NB4 (cell line): ENCODE data around the gene BID.
"Not testable (repeated sequence)": the region's sequence is repeated elsewhere in the genome, so short reads cannot be mapped to it uniquely, and the experiment has no call there.

ENCODE experiments used
- DNase-seq: peaks from one replicate; pipeline ENCODE4 v3.0.0; 2010; ENCODE audit warnings: low read depth
- H3K4me3 ChIP-seq: one replicate; pipeline ENCODE4 v1.5.1; 2011; ENCODE audit warnings: mild to moderate bottlenecking, low read depth, low read length, moderate library complexity
- MYC ChIP-seq: IDR thresholded peaks from 2 replicates; pipeline ENCODE4 v1.6.1; 2011; ENCODE audit warnings: low read depth, low read length
- POLR2A ChIP-seq: IDR thresholded peaks from 2 replicates; pipeline ENCODE4 v1.6.1; 2011; ENCODE audit warnings: mild to moderate bottlenecking; ENCODE audit not compliant: insufficient read length; ENCODE audit errors: extremely low read depth
- TF ChIP-seq, protein P1 (sequence below): IDR thresholded peaks from one replicate; pipeline ENCODE4 v1.5.1; 2012; ENCODE audit warnings: low read depth, low read length
- TF ChIP-seq, protein P2 (sequence below): IDR thresholded peaks from 2 replicates; pipeline ENCODE4 v1.6.1; 2011; ENCODE audit warnings: low read depth, low read length

BID gene

DNA sequence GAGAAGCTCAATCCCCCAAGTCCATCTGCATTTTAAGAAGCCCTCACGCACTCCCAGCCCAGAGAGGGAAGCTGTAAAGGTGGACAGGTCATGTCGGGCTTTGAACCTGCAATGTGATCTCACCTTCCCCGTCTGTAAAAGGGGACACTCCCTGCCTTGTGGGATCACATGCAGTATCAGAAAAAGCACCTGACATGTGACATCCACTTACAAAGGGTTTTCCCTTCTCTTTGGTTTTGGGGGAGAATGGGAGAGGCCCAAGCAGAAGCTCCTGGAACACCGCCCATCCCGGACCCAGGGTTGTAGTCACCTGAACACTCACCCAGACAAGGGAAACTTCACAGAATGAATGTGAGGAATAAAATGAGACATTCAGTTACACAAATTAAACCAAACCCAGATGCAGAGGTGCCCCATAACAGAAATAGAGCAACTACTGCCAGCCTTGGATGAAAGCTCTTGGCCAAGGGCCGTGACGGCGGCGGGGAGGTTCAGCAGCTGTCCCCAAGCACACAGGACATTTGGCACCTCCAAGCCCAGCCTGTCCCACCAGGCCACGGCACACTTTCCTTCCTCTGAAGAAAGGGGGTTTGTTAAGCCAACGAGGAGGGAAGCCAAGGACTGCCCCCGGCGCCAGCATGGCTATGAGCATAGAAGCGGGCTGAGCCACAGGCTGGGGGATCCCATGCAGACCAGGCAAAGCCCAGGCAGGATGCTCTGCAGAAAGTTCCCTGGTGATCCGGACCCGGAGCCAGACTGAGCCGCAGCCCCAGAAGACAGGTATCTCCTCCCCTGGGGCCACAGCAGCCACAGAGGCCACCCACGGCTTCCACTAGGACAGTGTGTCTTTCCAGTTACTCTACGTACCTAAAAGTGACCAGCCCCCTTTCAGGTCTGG lies 3.8 kb downstream of the BID start:
- TF ChIP-seq, protein P1, sequence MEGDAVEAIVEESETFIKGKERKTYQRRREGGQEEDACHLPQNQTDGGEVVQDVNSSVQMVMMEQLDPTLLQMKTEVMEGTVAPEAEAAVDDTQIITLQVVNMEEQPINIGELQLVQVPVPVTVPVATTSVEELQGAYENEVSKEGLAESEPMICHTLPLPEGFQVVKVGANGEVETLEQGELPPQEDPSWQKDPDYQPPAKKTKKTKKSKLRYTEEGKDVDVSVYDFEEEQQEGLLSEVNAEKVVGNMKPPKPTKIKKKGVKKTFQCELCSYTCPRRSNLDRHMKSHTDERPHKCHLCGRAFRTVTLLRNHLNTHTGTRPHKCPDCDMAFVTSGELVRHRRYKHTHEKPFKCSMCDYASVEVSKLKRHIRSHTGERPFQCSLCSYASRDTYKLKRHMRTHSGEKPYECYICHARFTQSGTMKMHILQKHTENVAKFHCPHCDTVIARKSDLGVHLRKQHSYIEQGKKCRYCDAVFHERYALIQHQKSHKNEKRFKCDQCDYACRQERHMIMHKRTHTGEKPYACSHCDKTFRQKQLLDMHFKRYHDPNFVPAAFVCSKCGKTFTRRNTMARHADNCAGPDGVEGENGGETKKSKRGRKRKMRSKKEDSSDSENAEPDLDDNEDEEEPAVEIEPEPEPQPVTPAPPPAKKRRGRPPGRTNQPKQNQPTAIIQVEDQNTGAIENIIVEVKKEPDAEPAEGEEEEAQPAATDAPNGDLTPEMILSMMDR: no peak
- no peak for DNase-seq
- H3K4me3 ChIP-seq: no peak overlapping the region

DNA sequence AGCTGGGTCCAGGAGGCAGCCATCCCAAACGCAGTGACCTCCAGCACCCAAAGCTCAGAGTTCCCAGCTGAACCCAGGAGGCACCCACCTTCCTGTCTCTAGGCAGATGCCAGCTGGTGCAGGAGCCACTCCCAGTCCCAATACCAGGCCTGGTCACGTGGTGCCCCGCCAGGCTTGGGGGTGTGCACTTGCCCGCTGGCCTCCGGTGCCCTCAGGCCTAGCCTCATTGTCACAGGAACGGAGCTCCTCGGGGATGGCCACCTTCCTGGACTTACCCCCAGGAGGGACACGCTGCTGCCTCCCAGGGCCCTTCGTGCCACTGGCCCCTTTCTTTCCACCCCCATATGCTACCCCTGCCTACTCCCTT lies 4.6 kb downstream of the BID start:
- TF ChIP-seq, protein P2, sequence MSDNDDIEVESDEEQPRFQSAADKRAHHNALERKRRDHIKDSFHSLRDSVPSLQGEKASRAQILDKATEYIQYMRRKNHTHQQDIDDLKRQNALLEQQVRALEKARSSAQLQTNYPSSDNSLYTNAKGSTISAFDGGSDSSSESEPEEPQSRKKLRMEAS: no peak
- TF ChIP-seq POLR2A: no peak
- TF ChIP-seq, protein P1: no peak
- no peak for TF ChIP-seq MYC
- DNase-seq: no peak
- no peak overlapping the region for H3K4me3 ChIP-seq

DNA sequence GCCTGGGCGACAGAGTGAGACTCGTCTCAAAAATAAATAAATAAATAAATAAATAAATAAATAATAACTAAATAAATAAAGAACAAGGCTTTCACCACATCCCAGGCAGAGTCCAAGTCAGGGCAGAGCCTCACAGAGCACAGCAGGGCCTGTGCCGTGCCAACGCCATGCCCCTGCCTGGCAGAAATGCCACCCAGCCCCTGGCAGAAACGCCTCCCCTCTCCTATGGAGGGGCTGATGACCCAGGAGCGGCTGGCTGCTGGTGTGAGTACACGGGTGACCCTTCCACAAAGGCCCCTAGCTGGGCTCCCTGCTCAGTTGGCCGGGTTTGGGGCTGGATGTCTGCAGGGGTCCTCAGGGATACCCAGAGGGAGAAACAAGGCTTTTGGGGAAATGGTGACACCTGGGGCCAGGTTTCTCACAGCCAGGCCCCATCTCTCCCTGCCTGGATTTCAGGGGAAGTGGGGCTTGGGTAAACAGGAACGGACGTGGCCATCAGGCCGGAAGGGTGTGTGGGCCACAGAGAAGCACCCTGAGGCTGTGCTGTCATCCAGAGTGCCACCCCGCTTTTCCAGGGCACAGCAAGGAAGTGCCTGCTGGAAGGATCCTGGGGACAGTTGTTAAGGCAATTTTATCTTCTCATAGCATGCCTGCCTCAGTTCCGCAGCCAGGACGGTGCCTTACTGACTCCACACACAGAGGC lies 5.1 kb downstream of the BID start:
- no peak for DNase-seq
- TF ChIP-seq, protein P1: no peak
- no peak for TF ChIP-seq MYC
- no peak for TF ChIP-seq POLR2A
- TF ChIP-seq, protein P2: no peak
- no peak overlapping the region for H3K4me3 ChIP-seq

DNA sequence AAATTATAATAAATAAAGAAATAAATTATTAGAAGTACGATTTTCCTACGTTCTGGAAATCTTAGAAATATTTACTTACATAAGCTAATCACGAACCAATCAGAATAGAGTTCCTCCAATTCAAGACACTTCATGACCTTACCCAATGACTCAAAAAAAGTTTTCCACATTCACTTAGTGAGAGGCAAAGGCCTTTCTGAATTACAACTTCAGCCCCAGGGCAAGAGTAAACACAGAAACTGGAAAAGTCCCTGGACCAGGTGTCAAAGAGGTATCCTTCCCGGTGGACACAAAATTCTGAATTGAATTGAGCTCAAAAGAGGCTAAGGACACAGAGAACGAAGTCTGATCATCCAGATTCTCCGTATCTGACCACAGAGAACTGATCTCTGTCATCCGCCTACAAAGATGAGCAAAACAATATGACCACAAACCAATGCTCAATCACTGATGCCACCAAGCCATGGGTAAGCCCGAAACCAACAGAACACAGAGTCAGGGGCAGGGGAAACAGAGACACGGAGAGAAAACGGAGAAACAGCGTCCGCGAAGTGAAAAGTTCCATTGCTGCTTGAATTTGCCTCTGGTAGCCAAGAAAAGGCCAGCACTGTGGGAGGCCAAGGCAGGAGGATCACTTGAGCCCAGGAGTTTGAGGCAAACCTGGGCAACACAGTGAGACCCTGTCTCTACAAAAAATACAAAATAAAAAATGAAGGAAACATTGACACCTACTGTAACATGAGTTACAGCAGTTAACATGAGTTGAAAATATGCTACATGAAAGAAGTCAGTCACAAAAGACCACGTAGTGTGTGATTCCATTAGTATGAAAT lies 6.8 kb downstream of the BID start:
- no peak for TF ChIP-seq MYC
- TF ChIP-seq, protein P2: no peak
- TF ChIP-seq POLR2A: no peak
- TF ChIP-seq, protein P1: no peak
- H3K4me3 ChIP-seq: no peak overlapping the region

DNA sequence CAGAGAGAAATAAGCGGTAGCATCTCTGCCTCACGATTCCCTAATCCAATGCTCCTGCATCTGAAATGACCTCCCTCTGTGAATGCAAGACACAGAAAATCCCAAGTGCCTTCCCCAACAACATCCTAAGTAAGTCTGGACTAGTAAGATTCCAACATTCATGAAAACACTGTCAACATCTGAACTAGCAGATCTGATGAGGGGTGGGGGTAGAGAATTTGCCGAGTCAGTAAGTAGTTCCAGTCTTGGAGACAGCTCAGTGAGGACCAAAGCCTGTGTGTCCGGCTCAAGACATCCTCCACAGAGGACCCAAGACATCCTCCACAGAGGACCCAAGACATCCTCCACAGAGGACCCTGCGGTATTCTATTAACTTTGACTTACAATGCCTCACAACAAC lies 9.4 kb downstream of the BID start:
- DNase-seq, H3K4me3 ChIP-seq: not testable (repeated sequence)

More for the DNA sequence above, 6.8 kb downstream of the BID start:
- DNase-seq: no peak

DNA sequence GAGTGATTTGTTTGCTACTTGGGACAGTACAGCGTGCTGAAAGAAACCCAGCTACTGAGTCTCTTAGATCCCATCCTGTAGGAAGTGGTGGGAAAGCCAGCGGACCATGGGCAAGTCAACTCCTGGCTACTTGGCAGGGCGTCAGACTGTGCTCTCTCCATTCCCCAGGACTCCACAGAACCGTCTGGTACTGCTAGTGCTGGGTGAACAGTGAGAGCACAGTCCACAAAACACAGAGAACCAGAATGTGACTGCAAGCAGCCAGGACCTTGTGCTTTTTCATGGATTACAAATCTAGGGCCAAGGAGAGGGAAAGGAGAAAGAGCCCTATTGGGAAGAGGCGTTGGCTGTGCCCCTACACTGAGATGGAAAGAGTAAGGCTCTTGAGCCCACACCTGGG lies 10.2 kb downstream of the BID start:
- DNase-seq: no peak
- no peak for TF ChIP-seq MYC
- TF ChIP-seq POLR2A: no peak
- TF ChIP-seq, protein P1: no peak
- TF ChIP-seq, protein P2: no peak
- no peak overlapping the region for H3K4me3 ChIP-seq

DNA sequence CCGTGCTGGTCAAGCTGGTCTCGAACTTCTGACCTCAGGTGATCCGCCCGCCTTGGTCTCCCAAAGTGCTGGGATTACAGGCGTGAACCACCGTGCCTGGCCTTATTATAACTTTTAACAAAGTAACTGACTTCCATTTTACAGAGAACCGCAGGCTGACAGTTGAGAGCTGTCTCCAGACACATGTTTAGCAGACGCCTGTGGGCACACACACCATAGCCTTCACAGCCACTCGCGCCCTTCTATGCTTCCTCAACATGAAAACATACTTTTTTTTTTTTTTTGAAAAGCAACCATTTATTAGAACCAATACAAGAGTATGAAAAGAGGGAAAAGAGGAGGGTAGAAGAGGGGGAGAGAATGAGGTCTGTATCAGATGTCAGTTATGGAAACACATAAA lies 10.8 kb downstream of the BID start:
- H3K4me3 ChIP-seq, DNase-seq: not testable (repeated sequence)
